H1 (cell line): ENCODE results near the gene VENTX. TPM values are rescaled to one million over a fixed set of nuclear protein-coding genes. Genes with fewer than 3 reads are reported as not detected.

ENCODE experiments used
- SUZ12 ChIP-seq: fragments of 200-600 bp; sonication (generic); IDR thresholded peaks from 2 replicates; pipeline ENCODE4 v1.6.1; 2012; ENCODE audit warnings: mild to moderate bottlenecking, inconsistent platforms, low read length, moderate library complexity, mixed read lengths
- polyA plus RNA-seq, 7 experiments: library from polyadenylated mRNA; depleted of rRNA in 3 of 7; stranded (reverse) in 5 of 7; unstranded in 2 of 7; fragments of >200 nt in 5 of 7; fragments of 200-250 nt in 2 of 7; gene quantifications; 1 replicate in 5 of 7; 2 replicates in 1 of 7; 4 replicates in 1 of 7; pipeline versions ENCODE4 v1.2.1 to v1.2.3, GENCODE V29; 2011 to 2013; ENCODE audit warnings: missing spikeins in 2 of 7, mixed read lengths in 2 of 7
- total RNA-seq: library from RNA; stranded (reverse); fragmentation: NEBNext Ultra II Directional; extraction: Animal tissue kit (Norgen Biotek cat#: 25700); gene quantifications from 2 replicates; pipeline ENCODE4 v1.2.1, GENCODE V29; 2021

The VENTX gene
- total and polyA plus RNA-seq, 2 of the 8 experiments (the other 6 are each of a cell fraction or from before 2014, with no cell fraction given) = 5.6 TPM

DNA sequence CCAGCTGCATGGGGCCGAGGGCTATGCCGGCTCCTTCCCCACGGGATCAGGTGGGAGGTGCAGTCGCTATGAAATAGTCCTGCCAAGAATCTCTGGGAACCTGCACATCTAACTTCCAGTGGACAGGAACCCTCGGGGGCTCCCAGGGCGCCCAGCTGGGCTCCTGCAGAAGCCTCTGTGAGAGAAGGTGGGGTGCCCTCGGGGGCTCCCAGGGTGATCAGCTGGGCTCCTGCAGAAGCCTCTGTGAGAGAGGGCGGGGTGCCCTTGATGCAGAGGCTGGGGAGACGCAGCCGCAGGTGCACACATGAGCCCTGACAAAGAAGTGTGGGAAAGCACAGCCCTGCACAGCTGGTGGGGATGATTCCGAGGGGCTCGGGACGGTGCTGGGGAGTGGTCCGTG lies 5.9 kb downstream of the VENTX start (continued):
- TF ChIP-seq SUZ12 = no peak
